ENCODE data around the gene NATD1. TPM values are rescaled to one million over a fixed set of nuclear protein-coding genes. Genes with fewer than 3 reads are reported as not detected.

NATD1 gene
- total RNA-seq, 4 donors from 2014 or later = 8.9 to 22.2 (median 15.4) TPM

DNA sequence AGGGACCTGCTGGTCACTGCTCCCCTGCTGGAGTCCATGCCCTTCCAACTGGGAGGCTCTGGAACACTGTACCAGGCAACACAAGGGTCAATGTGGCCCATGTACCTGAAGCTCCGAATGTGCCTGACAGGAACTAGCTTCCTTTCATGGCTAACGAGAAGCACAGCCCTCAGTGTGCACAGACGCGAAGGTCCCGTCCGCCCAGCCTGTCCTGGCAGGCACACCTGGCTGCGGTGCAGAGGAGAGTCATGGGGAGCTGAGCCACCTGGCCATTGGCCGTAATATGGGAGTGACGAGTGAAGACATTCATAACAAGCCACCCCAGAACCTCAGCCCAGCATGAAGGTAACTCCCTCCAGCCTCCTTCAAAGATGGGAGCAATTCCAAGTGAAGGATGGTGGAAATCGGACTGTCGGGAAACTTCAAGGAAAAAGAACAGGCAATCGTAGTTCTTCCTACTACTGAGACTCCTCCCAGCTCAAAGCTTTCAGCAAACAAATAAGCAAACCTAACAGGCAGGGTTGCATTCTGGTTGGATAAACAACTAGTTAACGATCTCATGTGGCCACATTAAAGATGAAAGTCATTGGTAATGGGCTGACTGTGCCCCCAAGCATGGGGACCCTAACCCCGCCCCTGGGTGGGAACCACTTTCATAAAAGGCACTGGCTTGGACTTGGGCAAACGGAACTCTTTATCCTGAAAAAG lies 52.5 kb downstream of the NATD1 start:
- no peak overlapping the region for H3K27ac ChIP-seq
- H3K4me1 ChIP-seq = peaks cover 0 to 69% (median 5%) of the 10 kb centered on the region in 3 donors
- no peak overlapping the region for H3K4me3 ChIP-seq
- H3K36me3 ChIP-seq = peaks cover 0 to 36% of the 10 kb centered on the region in 2 donors
- no peaks in the 10 kb centered on the region for H3K9me3 ChIP-seq
- H3K27me3 ChIP-seq = no peaks in the 10 kb centered on the region
- WGBS, 2 donors (ENCODE audit: low coverage in 1 of 2) = 68% methylated on average over 13 of the region's 15 CpGs; no CpG with 5 or more reads in 1 of the 2 donors
- TF ChIP-seq, protein P1, sequence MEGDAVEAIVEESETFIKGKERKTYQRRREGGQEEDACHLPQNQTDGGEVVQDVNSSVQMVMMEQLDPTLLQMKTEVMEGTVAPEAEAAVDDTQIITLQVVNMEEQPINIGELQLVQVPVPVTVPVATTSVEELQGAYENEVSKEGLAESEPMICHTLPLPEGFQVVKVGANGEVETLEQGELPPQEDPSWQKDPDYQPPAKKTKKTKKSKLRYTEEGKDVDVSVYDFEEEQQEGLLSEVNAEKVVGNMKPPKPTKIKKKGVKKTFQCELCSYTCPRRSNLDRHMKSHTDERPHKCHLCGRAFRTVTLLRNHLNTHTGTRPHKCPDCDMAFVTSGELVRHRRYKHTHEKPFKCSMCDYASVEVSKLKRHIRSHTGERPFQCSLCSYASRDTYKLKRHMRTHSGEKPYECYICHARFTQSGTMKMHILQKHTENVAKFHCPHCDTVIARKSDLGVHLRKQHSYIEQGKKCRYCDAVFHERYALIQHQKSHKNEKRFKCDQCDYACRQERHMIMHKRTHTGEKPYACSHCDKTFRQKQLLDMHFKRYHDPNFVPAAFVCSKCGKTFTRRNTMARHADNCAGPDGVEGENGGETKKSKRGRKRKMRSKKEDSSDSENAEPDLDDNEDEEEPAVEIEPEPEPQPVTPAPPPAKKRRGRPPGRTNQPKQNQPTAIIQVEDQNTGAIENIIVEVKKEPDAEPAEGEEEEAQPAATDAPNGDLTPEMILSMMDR (IDR thresholded peaks at IDR 0.05) = no peak
- no peak for TF ChIP-seq EP300 (IDR thresholded peaks at IDR 0.05)
- no peak for TF ChIP-seq POLR2AphosphoS5 (IDR thresholded peaks at IDR 0.05)
- TF ChIP-seq POLR2A (IDR thresholded peaks at IDR 0.05) = no peak
- no peak for ATAC-seq

DNA sequence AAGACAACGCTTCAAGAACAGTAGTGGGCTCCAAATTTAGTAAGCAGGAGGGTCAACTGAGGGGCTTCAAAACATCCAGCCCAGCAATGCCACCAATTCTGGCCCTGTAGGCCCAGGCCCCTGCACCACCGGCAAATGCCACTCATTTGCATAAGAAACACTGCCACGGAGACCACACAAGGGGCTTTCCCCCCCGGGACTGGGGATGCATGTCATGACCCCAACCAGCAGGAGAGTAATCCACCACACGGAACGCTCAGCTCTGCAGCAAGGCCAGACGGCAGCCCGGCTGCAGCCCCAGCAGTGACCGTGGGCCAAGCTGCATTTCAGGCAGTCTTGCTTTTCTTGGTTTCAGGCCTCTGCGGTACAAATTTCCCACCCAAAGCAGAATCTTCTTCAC lies 53.4 kb downstream of the NATD1 start:
- Histone ChIP-seq H3K27me3 (no peaks in the 10 kb centered on the region), H3K27ac (no peak overlapping the region), H3K36me3 (peaks cover 0 to 37% of the 10 kb centered on the region in 2 donors), H3K4me3 (no peak overlapping the region), H3K4me1 (peaks cover 0 to 69% (median 8%) of the 10 kb centered on the region in 3 donors), H3K9me3 (no peaks in the 10 kb centered on the region)
- TF ChIP-seq POLR2A (IDR thresholded peaks at IDR 0.05) = no peak
- TF ChIP-seq POLR2AphosphoS5 (IDR thresholded peaks at IDR 0.05) = no peak
- no peak for TF ChIP-seq EP300 (IDR thresholded peaks at IDR 0.05)
- TF ChIP-seq, protein P1 (IDR thresholded peaks at IDR 0.05) = no peak
- no peak for ATAC-seq
- WGBS, 2 donors (ENCODE audit: low coverage in 1 of 2) = 48% methylated on average over 8 of the region's 10 CpGs; no CpG with 5 or more reads in 1 of the 2 donors

DNA sequence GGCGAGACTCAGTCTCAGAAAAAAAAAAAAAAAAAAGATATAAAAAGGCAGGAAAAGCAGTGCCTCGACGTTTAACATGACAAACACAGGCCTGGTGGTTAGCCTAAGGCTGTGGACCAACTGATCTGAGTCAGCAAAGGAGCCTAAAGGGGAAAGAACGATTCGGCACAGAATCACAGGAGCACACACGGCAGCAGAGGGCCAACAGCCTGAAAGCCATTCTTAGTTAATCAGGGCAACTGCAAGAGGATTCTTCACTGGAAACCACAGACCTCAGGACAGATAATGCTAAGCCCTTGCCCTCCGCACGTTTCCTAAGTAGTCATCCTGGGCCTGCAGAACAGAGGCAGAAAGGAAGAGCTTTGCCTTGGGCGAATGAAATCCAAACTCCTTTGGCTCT lies 53.9 kb downstream of the NATD1 start:
- no peak for TF ChIP-seq EP300 (IDR thresholded peaks at IDR 0.05)
- ATAC-seq = no peak
- Histone ChIP-seq H3K27me3 (no peaks in the 10 kb centered on the region), H3K9me3 (no peaks in the 10 kb centered on the region), H3K4me3 (no peak overlapping the region), H3K27ac (no peak overlapping the region), H3K4me1 (peaks cover 0 to 69% (median 13%) of the 10 kb centered on the region in 3 donors), H3K36me3 (peaks cover 0 to 37% of the 10 kb centered on the region in 2 donors)
- 34 to 61% methylated on average over 5 to 8 of the region's 9 CpGs for WGBS, 2 donors (ENCODE audit: low coverage in 1 of 2)

DNA sequence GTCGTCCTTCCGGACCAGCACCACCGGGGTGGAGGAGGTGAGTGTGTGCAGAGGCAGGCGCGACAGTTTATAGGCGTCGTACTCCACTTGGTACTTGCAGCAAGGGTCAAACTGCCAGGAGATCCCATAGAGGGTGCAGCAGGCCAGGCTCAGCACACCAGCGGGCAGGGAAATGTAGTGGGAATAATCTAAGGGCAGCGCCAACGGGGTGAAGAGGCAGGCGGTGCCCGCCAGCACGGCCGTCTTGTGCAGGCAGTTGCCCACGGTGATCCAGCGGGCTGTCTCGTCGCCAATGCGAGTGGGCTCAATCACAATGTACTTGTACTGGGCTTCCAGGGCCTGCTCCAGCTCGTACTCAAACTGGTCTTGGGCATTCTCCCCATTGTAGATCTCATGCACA lies 54.8 kb downstream of the NATD1 start:
- no peak overlapping the region for H3K4me3 ChIP-seq
- TF ChIP-seq, protein P1 (IDR thresholded peaks at IDR 0.05) = no peak
- TF ChIP-seq EP300 (IDR thresholded peaks at IDR 0.05) = no peak
- TF ChIP-seq POLR2A (IDR thresholded peaks at IDR 0.05) = no peak
- TF ChIP-seq POLR2AphosphoS5 (IDR thresholded peaks at IDR 0.05) = no peak
- H3K27me3 ChIP-seq = no peaks in the 10 kb centered on the region
- H3K27ac ChIP-seq = no peak overlapping the region
- no peaks in the 10 kb centered on the region for H3K9me3 ChIP-seq
- 95% methylated on average over 4 of the region's 20 CpGs; no CpG with 5 or more reads in 1 of the 2 donors for WGBS, 2 donors (ENCODE audit: low coverage in 1 of 2)
- H3K4me1 ChIP-seq = peaks cover 0 to 69% (median 15%) of the 10 kb centered on the region in 3 donors
- H3K36me3 ChIP-seq = peaks cover 0 to 37% of the 10 kb centered on the region in 2 donors
- no peak for ATAC-seq

DNA sequence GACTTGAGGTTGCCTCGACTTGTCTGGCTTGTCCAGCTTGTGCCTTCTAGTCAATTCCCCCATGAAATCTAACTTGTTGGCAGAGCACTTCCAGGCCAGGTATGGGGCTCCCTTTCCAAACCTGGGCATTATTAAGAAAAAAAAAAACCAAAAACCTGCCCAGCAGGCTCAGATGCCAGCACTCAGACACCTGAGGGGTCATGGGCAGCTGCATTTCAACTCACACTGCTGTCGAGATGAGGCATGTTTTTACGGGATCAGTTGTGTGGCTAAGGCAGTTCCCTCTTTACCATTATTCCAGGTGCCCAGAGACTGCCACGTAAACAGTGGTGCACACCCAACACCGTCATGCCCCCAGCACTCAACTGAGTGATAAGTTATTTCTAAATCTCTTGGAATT lies 57.1 kb downstream of the NATD1 start:
- peaks cover 0 to 43% of the 10 kb centered on the region in 2 donors for H3K36me3 ChIP-seq
- 86 to 89% methylated on average over 4 to 5 of the region's 5 CpGs for whole genome bisulfite sequencing, 2 donors (ENCODE audit: low coverage in 1 of 2)
- no peaks in the 10 kb centered on the region for H3K27me3 ChIP-seq
- no peak overlapping the region for H3K4me3 ChIP-seq
- no peak for ATAC-seq
- H3K9me3 ChIP-seq = no peaks in the 10 kb centered on the region
- H3K4me1 ChIP-seq = peaks cover 0 to 61% (median 10%) of the 10 kb centered on the region in 3 donors
- no peak overlapping the region for H3K27ac ChIP-seq
- TF ChIP-seq POLR2AphosphoS5 (IDR thresholded peaks at IDR 0.05) (no peak), EP300 (IDR thresholded peaks at IDR 0.05) (no peak), POLR2A (IDR thresholded peaks at IDR 0.05) (no peak)
- TF ChIP-seq, protein P1 (IDR thresholded peaks at IDR 0.05) = no peak
